Measurements from ENCODE around the gene ADAR.

ADAR gene

DNA sequence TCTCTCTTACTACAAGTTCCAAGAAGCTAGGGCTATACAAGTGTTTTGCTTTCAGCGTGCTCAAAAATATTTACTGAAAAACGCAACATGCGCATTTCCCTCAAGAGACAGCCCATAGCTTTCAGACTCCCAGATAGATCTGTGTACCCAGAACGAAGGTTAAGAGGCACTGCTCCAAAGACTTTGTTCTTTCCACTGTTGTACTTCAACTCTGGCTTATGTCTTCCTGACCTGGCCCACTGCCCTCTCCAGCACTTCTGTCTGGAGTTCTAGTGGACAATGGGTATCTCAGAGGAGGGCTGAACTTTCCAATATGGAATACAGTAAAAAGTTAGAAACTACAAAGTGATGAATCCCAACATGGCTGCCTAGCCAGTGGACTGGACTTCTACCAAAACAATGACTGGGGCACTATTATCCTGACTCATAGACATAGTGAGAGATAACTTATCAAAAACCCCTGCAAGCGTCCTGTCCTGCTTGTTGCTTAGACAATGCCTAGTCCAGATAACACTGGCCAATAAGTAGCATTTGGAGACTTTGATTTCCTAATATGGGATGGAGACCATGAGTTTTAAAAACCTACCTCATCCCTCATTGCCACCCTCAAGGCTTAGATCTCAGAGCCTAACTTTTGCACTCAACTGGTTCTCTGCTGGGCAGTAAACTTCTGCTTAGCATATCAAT is 8.8 kb upstream of the ADAR start:
- TF ChIP-seq ESRRG (CRISPR knock-in tag; IDR thresholded peaks at IDR 0.05) (no peak), ARNTL (CRISPR knock-in tag; IDR thresholded peaks at IDR 0.05; ENCODE audit: borderline replicate concordance, low read depth) (no peak), ZC3H10 (CRISPR knock-in tag; IDR thresholded peaks at IDR 0.05) (no peak), PPARA (CRISPR knock-in tag; IDR thresholded peaks at IDR 0.05; ENCODE audit: borderline replicate concordance) (no peak), ZNF565 (CRISPR knock-in tag; conservative IDR thresholded peaks at IDR 0.05; ENCODE audit: low read depth) (no peak), TSHZ2 (CRISPR knock-in tag; IDR thresholded peaks at IDR 0.05) (no peak), GLIS3 (CRISPR knock-in tag; IDR thresholded peaks at IDR 0.05) (no peak), ZFP3 (CRISPR knock-in tag; IDR thresholded peaks at IDR 0.05) (no peak), ISL1 (CRISPR knock-in tag; IDR thresholded peaks at IDR 0.05) (no peak), TOX (CRISPR knock-in tag; IDR thresholded peaks at IDR 0.05; ENCODE audit: borderline replicate concordance) (no peak)
- TF ChIP-seq, protein P1, sequence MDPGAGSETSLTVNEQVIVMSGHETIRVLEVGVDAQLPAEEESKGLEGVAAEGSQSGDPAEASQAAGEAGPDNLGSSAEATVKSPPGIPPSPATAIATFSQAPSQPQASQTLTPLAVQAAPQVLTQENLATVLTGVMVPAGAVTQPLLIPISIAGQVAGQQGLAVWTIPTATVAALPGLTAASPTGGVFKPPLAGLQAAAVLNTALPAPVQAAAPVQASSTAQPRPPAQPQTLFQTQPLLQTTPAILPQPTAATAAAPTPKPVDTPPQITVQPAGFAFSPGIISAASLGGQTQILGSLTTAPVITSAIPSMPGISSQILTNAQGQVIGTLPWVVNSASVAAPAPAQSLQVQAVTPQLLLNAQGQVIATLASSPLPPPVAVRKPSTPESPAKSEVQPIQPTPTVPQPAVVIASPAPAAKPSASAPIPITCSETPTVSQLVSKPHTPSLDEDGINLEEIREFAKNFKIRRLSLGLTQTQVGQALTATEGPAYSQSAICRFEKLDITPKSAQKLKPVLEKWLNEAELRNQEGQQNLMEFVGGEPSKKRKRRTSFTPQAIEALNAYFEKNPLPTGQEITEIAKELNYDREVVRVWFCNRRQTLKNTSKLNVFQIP (CRISPR knock-in tag; IDR thresholded peaks at IDR 0.05; ENCODE audit: borderline replicate concordance, low read depth), result no peak

DNA sequence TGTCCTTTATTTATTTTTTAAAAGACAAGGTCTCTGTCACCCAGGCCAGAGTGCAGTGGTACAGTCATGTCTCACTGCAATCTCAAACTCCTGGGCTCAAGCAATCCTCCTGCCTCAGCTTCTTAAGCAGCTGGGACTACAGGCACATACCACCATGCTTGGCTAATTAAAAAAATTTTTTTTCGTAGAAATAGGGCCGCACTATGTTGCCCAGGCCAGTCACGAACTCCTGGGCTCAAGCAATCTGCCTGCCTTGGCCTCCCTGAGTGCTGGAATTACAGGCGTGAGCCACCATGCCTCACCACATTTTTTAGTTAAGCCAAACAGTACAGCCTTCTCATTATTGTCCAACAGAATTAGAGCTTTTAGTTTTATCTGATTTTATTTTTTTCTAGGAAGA is 7.4 kb upstream of the ADAR start:
- no peak for ATAC-seq
- TF ChIP-seq ZNF8 (CRISPR knock-in tag; IDR thresholded peaks at IDR 0.05), result no peak
- TF ChIP-seq RARB (CRISPR knock-in tag; IDR thresholded peaks at IDR 0.05), result no peak

More for the DNA sequence above, 8.8 kb upstream of the ADAR start:
- ATAC-seq, result no peak

DNA sequence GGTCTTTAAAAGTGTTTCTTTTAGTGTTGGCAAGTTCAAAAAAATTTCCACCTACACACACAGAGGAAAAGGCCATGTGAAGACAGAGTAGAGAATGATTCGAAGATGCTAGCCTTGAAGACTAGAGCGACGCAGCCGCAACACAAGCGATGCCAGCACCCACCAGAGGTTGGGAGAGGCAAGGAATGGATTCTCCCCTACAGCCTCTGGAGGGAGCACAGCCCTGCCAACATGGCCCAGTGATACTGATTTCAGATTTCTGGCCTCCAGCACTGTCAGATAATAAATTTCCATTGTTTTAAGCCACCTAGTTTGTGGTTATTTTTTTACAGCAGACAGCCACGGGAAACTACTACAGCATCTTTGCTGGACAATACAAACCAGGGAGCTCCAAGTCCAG is 6.9 kb upstream of the ADAR start:
- peak; percentile 59; the same call in 2 of the 3 replicates for ATAC-seq
- no peak for TF ChIP-seq ZC3H10 (CRISPR knock-in tag; IDR thresholded peaks at IDR 0.05)
- no peak for TF ChIP-seq BACH2 (CRISPR knock-in tag; IDR thresholded peaks at IDR 0.05; ENCODE audit: borderline replicate concordance)
- no peak for TF ChIP-seq ZNF8 (CRISPR knock-in tag; IDR thresholded peaks at IDR 0.05)
- TF ChIP-seq, protein P1 (CRISPR knock-in tag; IDR thresholded peaks at IDR 0.05; ENCODE audit: borderline replicate concordance, low read depth), result no peak
- TF ChIP-seq ZFP30 (CRISPR knock-in tag; IDR thresholded peaks at IDR 0.05), result no peak
- TF ChIP-seq PATZ1 (CRISPR knock-in tag; IDR thresholded peaks at IDR 0.05; ENCODE audit: borderline replicate concordance), result no peak
- no peak for TF ChIP-seq TOX (CRISPR knock-in tag; IDR thresholded peaks at IDR 0.05; ENCODE audit: borderline replicate concordance)
- no peak for TF ChIP-seq ZFP3 (CRISPR knock-in tag; IDR thresholded peaks at IDR 0.05)

DNA sequence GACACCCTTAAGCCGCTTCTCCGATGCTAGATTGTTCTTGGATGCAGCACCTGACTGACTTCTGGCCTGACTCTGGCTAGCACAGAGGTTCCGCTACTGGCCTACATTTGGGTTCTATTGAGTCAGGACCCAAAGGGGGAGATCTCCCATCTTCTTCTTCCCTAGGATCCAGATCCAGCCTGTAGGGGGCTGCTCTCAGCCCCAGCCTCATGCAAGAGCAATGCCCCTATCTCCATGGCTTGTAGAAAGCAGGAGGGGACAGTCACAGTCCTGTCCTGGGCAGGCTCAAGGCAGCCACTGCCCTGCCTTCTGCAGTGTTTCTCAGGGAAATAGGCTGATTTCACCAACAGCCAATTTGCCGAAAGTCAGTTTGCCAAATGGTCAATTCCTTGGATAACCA is 6.3 kb upstream of the ADAR start:
- ATAC-seq, result no peak
- TF ChIP-seq GLIS3 (CRISPR knock-in tag; IDR thresholded peaks at IDR 0.05) (no peak), BACH2 (CRISPR knock-in tag; IDR thresholded peaks at IDR 0.05; ENCODE audit: borderline replicate concordance) (no peak), ZNF8 (CRISPR knock-in tag; IDR thresholded peaks at IDR 0.05) (no peak), RARB (CRISPR knock-in tag; IDR thresholded peaks at IDR 0.05) (no peak), TOX (CRISPR knock-in tag; IDR thresholded peaks at IDR 0.05; ENCODE audit: borderline replicate concordance) (no peak), CSRNP3 (CRISPR knock-in tag; IDR thresholded peaks at IDR 0.05) (no peak), CREB5 (CRISPR knock-in tag; IDR thresholded peaks at IDR 0.05; ENCODE audit: low read depth) (no peak), ZC3H10 (CRISPR knock-in tag; IDR thresholded peaks at IDR 0.05) (no peak), ARNTL (CRISPR knock-in tag; IDR thresholded peaks at IDR 0.05; ENCODE audit: borderline replicate concordance, low read depth) (no peak), ZFP3 (CRISPR knock-in tag; IDR thresholded peaks at IDR 0.05) (no peak), ZFP30 (CRISPR knock-in tag; IDR thresholded peaks at IDR 0.05) (no peak), ESRRG (CRISPR knock-in tag; IDR thresholded peaks at IDR 0.05) (no peak)
